Mesodermal cell (in vitro differentiated cells): ENCODE data around the gene TMEM45A.
"Not testable (repeated sequence)": the region's sequence is repeated elsewhere in the genome, so short reads cannot be mapped to it uniquely, and the experiment has no call there.

Experiments used
- H3K27ac ChIP-seq: 2 replicates; pipeline ENCODE4 v1.7.0; 2013; ENCODE audit warnings: mild to moderate bottlenecking, low read depth, low read length, moderate library complexity; ENCODE audit not compliant: severe bottlenecking
- H3K36me3 ChIP-seq: 2 replicates; pipeline ENCODE4 v1.7.1; 2013; ENCODE audit warnings: mild to moderate bottlenecking, low read length, moderate library complexity; ENCODE audit not compliant: control insufficient read depth, insufficient read depth
- H3K4me1 ChIP-seq: one replicate; pipeline ENCODE4 v1.7.1; 2013; ENCODE audit warnings: mild to moderate bottlenecking, low read length; ENCODE audit not compliant: insufficient read depth, control insufficient read depth, poor library complexity, severe bottlenecking
- H3K4me3 ChIP-seq: 2 replicates; pipeline ENCODE4 v1.7.0; 2013; ENCODE audit warnings: low read length, control low read depth, mild to moderate bottlenecking; ENCODE audit not compliant: insufficient read depth, poor library complexity, severe bottlenecking; ENCODE audit errors: extremely low read depth
- H3K9me3 ChIP-seq: 2 replicates; pipeline ENCODE4 v1.7.1; 2013; ENCODE audit warnings: mild to moderate bottlenecking, low read length, moderate library complexity; ENCODE audit not compliant: control insufficient read depth
- WGBS, 2 experiments: methylation state at CpG; one replicate each; pipeline ENCODE4 v1.1.5; 2013; ENCODE audit warnings: missing lambda C conversion rate in 2 of 2; ENCODE audit not compliant: insufficient coverage in 2 of 2; 5-methylcytosine and 5-hydroxymethylcytosine counted together

TMEM45A gene

GRCh38 chr3:100574536-100574935, 82.1 kb downstream of the TMEM45A start:
- 100% methylated on average over 2 of the region's 3 CpGs; no CpG with 5 or more reads in 1 of the 2 experiments for WGBS, 2 experiments
- Histone ChIP-seq H3K4me1 (no peaks in the 10 kb centered on the region), H3K4me3 (no peak overlapping the region), H3K9me3 (no peaks in the 10 kb centered on the region), H3K36me3 (no peaks in the 10 kb centered on the region), H3K27ac (no peak overlapping the region)

DNA sequence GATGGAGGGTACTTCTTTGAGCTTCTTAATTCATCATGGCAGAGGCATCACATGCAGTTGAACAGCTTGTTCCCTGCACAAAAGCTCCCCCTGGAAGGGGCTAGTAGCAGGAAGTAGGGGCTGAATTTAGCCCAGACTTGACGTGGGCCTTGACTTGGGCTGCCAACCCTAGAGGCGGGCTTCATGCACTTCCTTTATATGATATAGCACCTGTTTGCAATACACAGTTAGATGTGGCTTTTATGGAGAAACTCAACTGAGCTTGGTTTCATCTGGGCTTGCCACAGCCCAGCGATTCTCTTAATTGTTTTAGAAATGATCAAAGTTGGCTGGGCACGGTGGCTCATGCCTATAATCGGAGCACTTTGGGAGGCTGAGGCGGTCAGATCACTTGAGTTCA, 83.3 kb downstream of the TMEM45A start:
- no peak overlapping the region for H3K4me3 ChIP-seq
- H3K36me3 ChIP-seq: no peaks in the 10 kb centered on the region
- H3K9me3 ChIP-seq: no peaks in the 10 kb centered on the region
- H3K4me1 ChIP-seq: no peaks in the 10 kb centered on the region
- WGBS, 2 experiments: 93 to 95% methylated on average over 3 to 4 of the region's 6 CpGs
- H3K27ac ChIP-seq: no peak overlapping the region

- Histone ChIP-seq H3K27ac (no peak overlapping the region), H3K4me3 (no peak overlapping the region), H3K36me3 (no peaks in the 10 kb centered on the region), H3K9me3 (no peaks in the 10 kb centered on the region), H3K4me1 (no peaks in the 10 kb centered on the region)
- WGBS, 2 experiments: no CpG with 5 or more reads among the region's 1 CpG
Observed at GRCh38 chr3:100577382-100578008, 85.1 kb downstream of the TMEM45A start.

- no peaks in the 10 kb centered on the region for H3K36me3 ChIP-seq
- no peak overlapping the region for H3K27ac ChIP-seq
- no peaks in the 10 kb centered on the region for H3K4me1 ChIP-seq
- no peaks in the 10 kb centered on the region for H3K9me3 ChIP-seq
- H3K4me3 ChIP-seq: no peak overlapping the region
Observed at GRCh38 chr3:100578646-100579045, 86.2 kb downstream of the TMEM45A start.

GRCh38 chr3:100580147-100580546, 87.7 kb downstream of the TMEM45A start:
- Histone ChIP-seq H3K36me3 (no peaks in the 10 kb centered on the region), H3K4me3 (no peak overlapping the region), H3K9me3 (peaks cover 4% of the 10 kb centered on the region), H3K27ac (no peak overlapping the region), H3K4me1 (no peaks in the 10 kb centered on the region)
- WGBS, 2 experiments: 80% methylated on average over 1 of the region's 2 CpGs; no CpG with 5 or more reads in 1 of the 2 experiments

DNA sequence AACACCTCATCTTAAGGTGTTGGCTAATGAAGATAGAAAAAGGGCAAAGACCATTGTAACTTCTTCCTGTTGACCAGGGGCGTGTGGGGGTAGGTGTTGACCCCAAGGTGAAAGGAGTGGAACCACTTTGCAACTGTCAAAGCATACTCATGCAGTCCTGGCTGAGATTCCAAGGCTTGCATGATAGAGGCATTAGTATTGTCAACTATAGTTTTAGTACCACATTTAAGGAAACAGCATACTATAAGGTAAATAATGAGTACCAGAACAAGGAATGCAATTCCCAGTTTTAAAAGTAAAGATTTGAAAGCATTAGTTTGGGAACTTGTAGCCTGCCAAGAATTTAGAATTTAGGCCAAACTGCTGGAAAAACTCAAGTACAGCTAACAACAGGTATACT, 89.2 kb downstream of the TMEM45A start:
- Histone ChIP-seq H3K4me1 (no peaks in the 10 kb centered on the region), H3K27ac (no peak overlapping the region)
- WGBS, 2 experiments: 86% methylated on average over 1 of the region's 1 CpG

GRCh38 chr3:100582157-100582556, 89.7 kb downstream of the TMEM45A start:
- not testable (repeated sequence) for H3K36me3 ChIP-seq, H3K4me3 ChIP-seq, H3K4me1 ChIP-seq, H3K27ac ChIP-seq
- 86 to 96% methylated on average over 7 to 8 of the region's 10 CpGs for WGBS, 2 experiments
- H3K9me3 ChIP-seq: peaks cover 14% of the 10 kb centered on the region

More for the DNA sequence above, 89.2 kb downstream of the TMEM45A start:
- Histone ChIP-seq H3K9me3 (peaks cover 9% of the 10 kb centered on the region), H3K4me3 (no peak overlapping the region), H3K36me3 (no peaks in the 10 kb centered on the region)

DNA sequence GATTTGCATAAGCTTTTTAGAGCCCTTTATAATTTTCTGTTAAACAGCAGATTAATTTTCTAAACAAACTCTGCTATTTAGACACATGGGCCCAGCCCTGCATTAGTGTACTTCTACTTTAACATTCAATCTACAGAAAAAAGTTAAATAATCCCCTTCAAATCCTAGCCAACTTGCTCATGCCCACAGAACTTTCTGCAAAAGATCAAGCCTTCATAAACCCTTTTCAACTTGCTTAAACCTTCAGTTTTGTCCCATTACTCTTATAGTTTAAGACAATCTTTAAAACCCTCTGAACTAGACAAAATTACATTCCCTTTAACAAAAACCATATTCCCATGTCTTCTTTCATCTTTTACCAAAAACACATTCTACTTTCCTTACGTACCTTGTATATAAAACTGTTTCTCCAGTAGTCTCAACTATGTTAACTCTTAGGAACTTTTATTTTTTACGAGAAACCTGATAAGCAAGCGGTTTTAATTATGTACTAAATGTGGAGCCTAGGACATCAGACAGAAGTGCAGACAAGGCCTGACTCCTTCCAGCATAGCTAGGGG, 91.8 kb downstream of the TMEM45A start:
- no peak overlapping the region for H3K27ac ChIP-seq
- WGBS, 2 experiments: 80% methylated on average over 2 of the region's 3 CpGs; no CpG with 5 or more reads in 1 of the 2 experiments
- H3K4me3 ChIP-seq: no peak overlapping the region
- H3K36me3 ChIP-seq: no peaks in the 10 kb centered on the region
- no peaks in the 10 kb centered on the region for H3K4me1 ChIP-seq
- peaks cover 14% of the 10 kb centered on the region for H3K9me3 ChIP-seq

DNA sequence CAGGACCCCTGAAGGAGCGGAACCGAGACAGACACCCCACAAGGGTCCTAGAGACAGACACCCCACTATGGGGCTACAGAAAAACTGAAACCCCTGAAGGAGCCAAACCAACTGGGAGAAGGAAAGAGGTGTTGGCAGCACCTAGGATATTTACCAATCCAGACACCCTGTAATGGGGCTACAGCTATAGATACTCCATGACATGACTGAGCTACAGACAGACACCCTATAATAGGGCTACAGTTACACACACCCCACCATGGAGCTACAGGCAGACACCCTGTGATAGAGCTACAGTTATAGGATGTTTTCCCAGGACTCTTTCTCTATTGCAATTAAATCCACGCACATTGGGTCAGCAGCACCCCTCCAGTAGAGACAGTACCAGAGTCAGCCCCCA, 94.4 kb downstream of the TMEM45A start:
- Histone ChIP-seq H3K9me3 (peaks cover 14% of the 10 kb centered on the region), H3K4me1 (no peaks in the 10 kb centered on the region), H3K36me3 (no peaks in the 10 kb centered on the region), H3K4me3 (no peak overlapping the region), H3K27ac (no peak overlapping the region)
- 67 to 90% methylated on average over 1 of the region's 3 CpGs for whole genome bisulfite sequencing, 2 experiments

DNA sequence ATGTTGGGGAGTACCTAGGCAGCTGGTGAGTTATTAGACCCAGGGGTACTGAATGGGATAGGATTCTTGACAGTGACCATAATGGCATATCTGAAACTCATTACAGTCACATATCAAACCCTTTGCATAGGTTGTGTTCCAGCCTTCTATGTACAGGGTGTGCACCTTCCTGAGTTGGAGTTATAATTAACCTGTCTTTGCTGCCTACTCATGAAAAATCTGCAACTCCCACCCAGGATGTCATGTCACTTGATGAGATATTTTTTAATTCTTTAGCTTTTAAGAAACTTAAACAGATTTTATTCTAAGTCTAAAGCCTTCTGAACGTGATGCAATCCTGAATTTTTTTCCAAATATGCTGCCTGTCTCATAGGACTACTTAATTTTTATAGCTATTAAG, 95.8 kb downstream of the TMEM45A start:
- Histone ChIP-seq H3K9me3 (peaks cover 14% of the 10 kb centered on the region), H3K36me3 (no peaks in the 10 kb centered on the region), H3K27ac (no peak overlapping the region), H3K4me3 (no peak overlapping the region), H3K4me1 (no peaks in the 10 kb centered on the region)
- WGBS, 2 experiments: no CpG with 5 or more reads among the region's 1 CpG

DNA sequence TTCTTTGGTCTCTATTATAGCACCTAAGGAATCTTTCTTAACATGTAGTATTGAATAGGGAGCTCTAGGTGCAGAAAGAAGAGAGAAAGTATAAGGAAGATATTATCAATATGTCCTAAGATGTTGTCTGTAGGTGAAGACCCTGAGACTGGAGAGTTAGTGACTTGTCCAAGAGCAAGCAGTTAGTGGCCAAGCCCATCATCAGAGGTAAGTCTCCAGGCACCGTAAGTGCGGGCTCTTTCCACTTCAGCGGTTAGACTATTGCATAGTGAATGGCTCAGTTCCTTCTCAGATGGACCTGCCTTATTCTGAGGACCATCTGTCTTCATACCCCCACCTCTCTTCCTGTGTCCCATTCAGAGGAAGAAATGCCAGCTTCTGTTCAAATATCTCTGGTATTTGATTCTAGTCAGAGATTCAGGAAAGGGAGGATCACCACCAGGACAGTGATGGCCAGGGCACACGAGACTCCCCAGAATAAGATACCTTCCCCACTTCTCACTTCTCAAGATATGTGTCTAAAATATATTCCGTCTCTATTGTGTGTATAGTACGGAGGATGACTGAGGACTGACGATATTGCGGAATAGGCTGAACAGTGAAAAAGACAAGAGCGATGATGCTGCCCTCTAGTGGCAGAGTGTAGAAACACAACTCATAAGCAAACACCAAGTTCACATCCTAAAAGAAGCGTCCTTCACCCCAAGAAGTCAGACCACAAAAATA, 97.9 kb downstream of the TMEM45A start:
- H3K36me3 ChIP-seq: no peaks in the 10 kb centered on the region
- no peak overlapping the region for H3K4me3 ChIP-seq
- 95 to 100% methylated on average over 3 of the region's 10 CpGs for WGBS, 2 experiments
- H3K9me3 ChIP-seq: peaks cover 9% of the 10 kb centered on the region
- H3K4me1 ChIP-seq: no peaks in the 10 kb centered on the region
- H3K27ac ChIP-seq: no peak overlapping the region
